ENCODE data around the gene DECR2. TPM values are rescaled to one million over a fixed set of nuclear protein-coding genes. Genes with fewer than 3 reads are reported as not detected.

DECR2 gene
- total and polyA plus RNA-seq, 12 donors: 5.9 to 143 (median 41.7) TPM

- H3K27me3 ChIP-seq: no peaks in the 10 kb centered on the region
- 70 to 80% (median 79%) methylated on average over 11 to 19 of the region's 19 CpGs for WGBS, 4 donors
- no peaks in the 10 kb centered on the region for H3K36me3 ChIP-seq (replicated peaks in 1 of 2)
- H3K27ac ChIP-seq: no peak overlapping the region
- no peak overlapping the region for H3K4me3 ChIP-seq
- intact Hi-C loops (cut with DNase I): loop anchor here (10.0 kb wide), 1 partner anchor 124 kb away; the partner anchor contains the start of gene FAM234A (in 2 of the 2)
- DNase-seq: no peak
- no peaks in the 10 kb centered on the region for H3K9me3 ChIP-seq (replicated peaks in 1 of 3)
- no peaks in the 10 kb centered on the region for H3K4me1 ChIP-seq (replicated peaks in 1 of 2)
- TF ChIP-seq POLR2A (IDR thresholded peaks at IDR 0.05) (no peak), CTCF (IDR thresholded peaks at IDR 0.05) (no peak)
Measured at GRCh38 chr16:359067-359763, 42.5 kb upstream of the DECR2 start.

- 88 to 89% (median 89%) methylated on average over 27 to 47 of the region's 47 CpGs for WGBS, 4 donors
- Histone ChIP-seq H3K4me3 (no peak overlapping the region), H3K27me3 (no peaks in the 10 kb centered on the region), H3K27ac (no peak overlapping the region), H3K4me1 (replicated peaks in 1 of 2) (no peaks in the 10 kb centered on the region), H3K9me3 (replicated peaks in 1 of 3) (no peaks in the 10 kb centered on the region), H3K36me3 (replicated peaks in 1 of 2) (no peaks in the 10 kb centered on the region)
- DNase-seq: no peak
- TF ChIP-seq CTCF (IDR thresholded peaks at IDR 0.05): no peak
- TF ChIP-seq POLR2A (IDR thresholded peaks at IDR 0.05): no peak
- intact Hi-C loops (cut with DNase I): loop anchor here (10.0 kb wide), 1 partner anchor 125 kb away; the partner anchor contains the start of gene FAM234A (in 2 of the 2)
Measured at GRCh38 chr16:359871-360697, 41.6 kb upstream of the DECR2 start.

- 90 to 92% (median 90%) methylated on average over 39 to 47 of the region's 47 CpGs for WGBS, 4 donors
- TF ChIP-seq POLR2A (IDR thresholded peaks at IDR 0.05) (no peak), CTCF (IDR thresholded peaks at IDR 0.05) (no peak)
- Histone ChIP-seq H3K27me3 (no peaks in the 10 kb centered on the region), H3K27ac (no peak overlapping the region), H3K4me3 (no peak overlapping the region), H3K9me3 (replicated peaks in 1 of 3) (no peaks in the 10 kb centered on the region), H3K4me1 (replicated peaks in 1 of 2) (no peaks in the 10 kb centered on the region), H3K36me3 (replicated peaks in 1 of 2) (no peaks in the 10 kb centered on the region)
- DNase-seq: no peak
- intact Hi-C loops (cut with DNase I): no loop called here
Measured at GRCh38 chr16:360698-361336, 40.9 kb upstream of the DECR2 start.

- H3K27ac ChIP-seq: no peak overlapping the region
- H3K36me3 ChIP-seq (replicated peaks in 1 of 2): peaks cover 0 to 2% of the 10 kb centered on the region in 2 donors
- TF ChIP-seq CTCF (IDR thresholded peaks at IDR 0.05): no peak
- no peak for TF ChIP-seq POLR2A (IDR thresholded peaks at IDR 0.05)
- no peak for DNase-seq
- no peak overlapping the region for H3K4me3 ChIP-seq
- H3K9me3 ChIP-seq (replicated peaks in 1 of 3): no peaks in the 10 kb centered on the region
- intact Hi-C loops (cut with DNase I): no loop called here
- 82 to 91% (median 84%) methylated on average over 18 to 30 of the region's 30 CpGs for WGBS, 4 donors
- H3K4me1 ChIP-seq (replicated peaks in 1 of 2): no peaks in the 10 kb centered on the region
- no peaks in the 10 kb centered on the region for H3K27me3 ChIP-seq
Measured at GRCh38 chr16:361341-361871, 40.3 kb upstream of the DECR2 start.

Data from adrenal gland (tissue), 12 donors.